Measurements from ENCODE around the gene PRKRA. TPM values are rescaled to one million over a fixed set of nuclear protein-coding genes. Genes with fewer than 3 reads are reported as not detected.
A peak's percentile ranks its signal among the peaks of the same experiment; 100 is the strongest.

PRKRA gene
- 52.2 and 69.5 TPM in 2 replicates for total RNA-seq (ENCODE audit: low replicate concordance)
- long read RNA-seq, transcript PRKRA-202 (9 exons, 1,616 nt): minor isoform, 9 of 236 reads
- long read RNA-seq, transcript PRKRA-201 (8 exons, 1,826 nt): major isoform, 177 of 236 reads
- long read RNA-seq, transcript PRKRA-203 (7 exons, 1,344 nt): minor isoform, 14 of 236 reads
- long read RNA-seq, partial matches to known transcripts: 8 of 236 reads
- long read RNA-seq, other reads (novel, unspliced or antisense): 26 of 236 reads

DNA sequence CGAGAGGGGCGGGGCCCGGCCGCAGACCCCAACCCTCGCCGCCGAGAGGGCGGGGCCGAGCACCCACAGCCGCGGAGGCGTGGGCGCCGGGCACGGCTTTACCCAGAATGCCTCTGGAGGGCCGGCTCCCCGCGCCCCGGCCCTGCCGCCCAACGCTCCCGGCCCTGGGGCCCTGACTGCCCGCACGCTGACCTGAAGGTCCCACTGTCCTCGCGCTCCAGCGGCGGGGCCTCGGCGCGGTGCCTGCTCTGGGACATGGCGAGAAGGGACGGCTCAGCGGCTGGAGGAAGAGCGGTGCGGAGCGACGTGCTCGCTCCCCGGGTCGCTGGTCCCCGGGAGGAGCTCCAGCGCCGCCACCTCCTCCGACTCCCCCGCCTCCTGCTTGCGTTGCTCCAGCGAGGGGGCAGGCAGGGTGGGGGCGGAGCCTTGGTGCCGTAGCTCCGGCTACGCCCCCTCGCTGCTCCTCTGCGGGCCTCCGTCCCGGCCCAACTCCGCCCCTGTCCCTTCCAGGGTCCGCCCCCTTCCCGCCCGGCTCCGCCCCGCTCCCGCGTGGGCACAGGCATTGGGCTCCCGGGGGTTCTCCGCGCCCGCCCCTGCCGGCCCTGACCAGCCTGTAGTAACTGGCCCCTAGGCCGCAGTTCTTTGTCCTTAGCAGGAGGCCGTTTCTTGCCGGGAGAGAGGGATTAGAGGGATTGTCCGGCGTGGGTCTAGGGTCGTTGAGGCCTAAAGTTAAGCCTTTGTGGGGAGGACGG, at the start of gene PRKRA, which contains the start of gene PJVK:
Gene PRKRA (minus strand): TSS at position 402 of the 752 bp plus-strand sequence. CDS start 145 bp downstream, at position 257.
Gene PJVK (plus strand): TSS at position 605 of the 752 bp plus-strand sequence. CDS start 2,032 bp downstream, outside the sequence.
- Mint-ChIP-seq H3K36me3 (peaks cover 15% of the 10 kb centered on the region), H3K4me1 (ENCODE audit: unreplicated experiment) (peaks cover 33% of the 10 kb centered on the region), H3K27me3 (no peaks in the 10 kb centered on the region), H3K4me3 (peak within 1 kb of the TSS; percentile 97), H3K27ac (peak within 1 kb of the TSS; percentile 100), H3K9me3 (no peaks in the 10 kb centered on the region)
- TF ChIP-seq, protein P1, sequence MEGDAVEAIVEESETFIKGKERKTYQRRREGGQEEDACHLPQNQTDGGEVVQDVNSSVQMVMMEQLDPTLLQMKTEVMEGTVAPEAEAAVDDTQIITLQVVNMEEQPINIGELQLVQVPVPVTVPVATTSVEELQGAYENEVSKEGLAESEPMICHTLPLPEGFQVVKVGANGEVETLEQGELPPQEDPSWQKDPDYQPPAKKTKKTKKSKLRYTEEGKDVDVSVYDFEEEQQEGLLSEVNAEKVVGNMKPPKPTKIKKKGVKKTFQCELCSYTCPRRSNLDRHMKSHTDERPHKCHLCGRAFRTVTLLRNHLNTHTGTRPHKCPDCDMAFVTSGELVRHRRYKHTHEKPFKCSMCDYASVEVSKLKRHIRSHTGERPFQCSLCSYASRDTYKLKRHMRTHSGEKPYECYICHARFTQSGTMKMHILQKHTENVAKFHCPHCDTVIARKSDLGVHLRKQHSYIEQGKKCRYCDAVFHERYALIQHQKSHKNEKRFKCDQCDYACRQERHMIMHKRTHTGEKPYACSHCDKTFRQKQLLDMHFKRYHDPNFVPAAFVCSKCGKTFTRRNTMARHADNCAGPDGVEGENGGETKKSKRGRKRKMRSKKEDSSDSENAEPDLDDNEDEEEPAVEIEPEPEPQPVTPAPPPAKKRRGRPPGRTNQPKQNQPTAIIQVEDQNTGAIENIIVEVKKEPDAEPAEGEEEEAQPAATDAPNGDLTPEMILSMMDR (conservative IDR thresholded peaks at IDR 0.05): peak; percentile 23
- DNase-seq (ENCODE audit: extremely low spot score, unreplicated experiment): peak; percentile 100

DNA sequence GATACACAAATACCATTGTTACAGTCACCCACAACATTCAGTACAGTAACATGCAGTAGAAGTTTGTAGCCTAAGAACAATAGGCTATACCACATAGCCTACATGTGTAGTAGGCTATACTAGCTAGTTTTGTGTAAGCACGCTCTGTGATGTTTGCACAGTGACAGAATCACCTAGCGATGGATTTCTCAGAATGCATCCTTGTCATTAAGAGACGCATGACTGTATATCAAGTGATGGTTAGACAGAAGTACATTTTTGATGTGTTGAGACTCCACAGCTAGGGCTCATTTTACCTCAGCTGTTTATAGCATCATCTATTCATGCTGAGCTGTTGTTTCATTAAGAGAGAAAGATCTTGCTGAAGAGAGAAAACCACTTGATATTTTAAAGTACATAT, 48.7 kb upstream of the PRKRA start:
- DNase-seq (ENCODE audit: extremely low spot score, unreplicated experiment): no peak
- Mint-ChIP-seq H3K27ac (no peak overlapping the region), H3K27me3 (no peaks in the 10 kb centered on the region), H3K4me3 (no peak overlapping the region), H3K36me3 (peaks cover 38% of the 10 kb centered on the region), H3K4me1 (ENCODE audit: unreplicated experiment) (no peaks in the 10 kb centered on the region), H3K9me3 (no peaks in the 10 kb centered on the region)
- TF ChIP-seq, protein P1 (conservative IDR thresholded peaks at IDR 0.05): no peak

DNA sequence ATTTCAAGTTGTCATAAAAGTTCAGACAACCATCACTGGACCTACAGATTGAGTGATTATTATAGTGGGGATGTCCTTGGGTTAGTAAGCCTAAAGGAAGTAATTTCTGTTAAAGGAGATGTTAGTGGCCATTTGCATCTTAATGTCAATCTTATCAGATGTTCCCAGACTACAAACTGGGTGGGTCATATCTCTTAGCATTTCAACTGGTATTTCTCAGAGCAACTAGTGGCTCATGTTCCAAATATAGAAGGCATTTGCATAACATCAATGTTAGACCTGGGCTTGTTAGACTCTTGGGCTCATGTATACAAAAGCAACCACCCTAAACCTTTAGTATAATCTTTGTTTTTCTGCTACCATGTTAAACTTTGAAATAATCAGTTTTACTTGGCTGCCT, 47.2 kb upstream of the PRKRA start:
- Mint-ChIP-seq H3K36me3 (peaks cover 36% of the 10 kb centered on the region), H3K4me3 (no peak overlapping the region), H3K27ac (no peak overlapping the region), H3K9me3 (no peaks in the 10 kb centered on the region), H3K4me1 (ENCODE audit: unreplicated experiment) (no peaks in the 10 kb centered on the region), H3K27me3 (no peaks in the 10 kb centered on the region)
- TF ChIP-seq, protein P1 (conservative IDR thresholded peaks at IDR 0.05): no peak
- no peak for DNase-seq (ENCODE audit: extremely low spot score, unreplicated experiment)

DNA sequence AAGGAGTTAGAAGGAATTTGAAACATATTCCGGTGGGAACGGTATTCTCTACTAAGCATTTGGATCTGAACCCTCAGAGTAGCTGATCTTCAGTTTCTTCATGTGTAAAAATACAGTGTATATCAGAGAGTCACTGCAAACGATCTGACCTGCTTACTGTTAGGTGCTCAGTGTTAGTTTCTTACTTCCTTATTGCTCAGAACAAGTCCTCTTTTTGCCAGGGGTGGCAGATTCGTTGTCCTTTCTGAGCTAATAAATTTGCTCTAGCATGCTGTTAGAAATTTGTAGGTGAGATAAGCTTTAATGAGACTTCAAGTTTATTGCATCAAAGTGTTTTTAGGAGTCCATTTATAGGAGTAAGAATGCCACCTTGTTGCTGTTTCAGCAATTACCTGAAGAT, 45.1 kb upstream of the PRKRA start:
- no peak for DNase-seq (ENCODE audit: extremely low spot score, unreplicated experiment)
- Mint-ChIP-seq H3K4me1 (ENCODE audit: unreplicated experiment) (no peaks in the 10 kb centered on the region), H3K36me3 (peaks cover 36% of the 10 kb centered on the region), H3K4me3 (no peak overlapping the region), H3K9me3 (no peaks in the 10 kb centered on the region), H3K27ac (no peak overlapping the region), H3K27me3 (no peaks in the 10 kb centered on the region)
- TF ChIP-seq, protein P1 (conservative IDR thresholded peaks at IDR 0.05): no peak

DNA sequence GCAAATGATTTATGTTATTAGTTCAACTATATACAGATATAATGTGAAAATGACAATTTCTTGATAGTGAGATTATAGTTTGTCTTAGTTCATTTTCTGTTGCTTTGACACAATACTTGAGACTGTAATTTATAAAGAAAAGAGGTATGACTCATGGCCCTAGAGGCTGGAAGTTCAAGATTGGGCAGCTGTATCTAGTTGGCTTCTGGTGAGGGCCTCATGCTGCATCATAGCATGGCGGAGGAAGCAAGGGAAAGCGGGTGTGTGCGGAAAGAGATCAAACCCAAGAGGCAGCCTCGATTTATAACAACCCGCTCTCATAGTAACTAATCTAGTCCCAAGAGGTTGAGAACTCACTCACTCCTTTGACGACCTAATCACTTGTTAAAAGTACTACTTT, 40.6 kb upstream of the PRKRA start:
- no peak overlapping the region for H3K4me3 Mint-ChIP-seq

More for the DNA sequence above, 40.6 kb upstream of the PRKRA start:
- Mint-ChIP-seq H3K27ac (no peak overlapping the region), H3K4me1 (ENCODE audit: unreplicated experiment) (no peaks in the 10 kb centered on the region), H3K27me3 (no peaks in the 10 kb centered on the region), H3K9me3 (no peaks in the 10 kb centered on the region), H3K36me3 (peaks cover 48% of the 10 kb centered on the region)
- TF ChIP-seq, protein P1 (conservative IDR thresholded peaks at IDR 0.05): no peak
- DNase-seq (ENCODE audit: extremely low spot score, unreplicated experiment): no peak
